ENCODE results near the gene TSEN34.

The TSEN34 gene

GRCh38 chr19:54168174-54168917 lies 22.8 kb upstream of the TSEN34 start (continued):
- TF ChIP-seq ZNF404 (tag by site-specific recombination; IDR thresholded peaks at IDR 0.05) (no peak), PRDM1 (tag by site-specific recombination; IDR thresholded peaks at IDR 0.05) (peak; percentile 89), ZBTB11 (tag by site-specific recombination; conservative IDR thresholded peaks at IDR 0.05; ENCODE audit: low read depth) (0 out of 2 replicates have a peak, but pooled peaks have one; percentile 12), EGR2 (tag by site-specific recombination; IDR thresholded peaks at IDR 0.05; ENCODE audit: low read depth) (peak; percentile 57; the same call in 1 of the 2 replicates), ZNF510 (tag by site-specific recombination; IDR thresholded peaks at IDR 0.05; ENCODE audit: insufficient replicate concordance) (no peak), TRIM28 (IDR thresholded peaks at IDR 0.05; ENCODE audit: borderline replicate concordance, low read length) (no peak), ZNF488 (tag by site-specific recombination; IDR thresholded peaks at IDR 0.05) (no peak), ZNF544 (tag by site-specific recombination; IDR thresholded peaks at IDR 0.05) (no peak), ZBTB17 (tag by site-specific recombination; IDR thresholded peaks at IDR 0.05) (no peak), SCRT2 (tag by site-specific recombination; IDR thresholded peaks at IDR 0.05) (peak; percentile 86), ZNF2 (tag by site-specific recombination; IDR thresholded peaks at IDR 0.05) (peak; percentile 40; the same call in 1 of the 2 replicates), ZBTB1 (tag by site-specific recombination; IDR thresholded peaks at IDR 0.05) (no peak), IKZF3 (tag by site-specific recombination; IDR thresholded peaks at IDR 0.05) (no peak), TSHZ1 (tag by site-specific recombination; IDR thresholded peaks at IDR 0.05; ENCODE audit: borderline replicate concordance) (no peak), ZBTB10 (tag by site-specific recombination; IDR thresholded peaks at IDR 0.05) (no peak), GFI1B (tag by site-specific recombination; IDR thresholded peaks at IDR 0.05) (no peak), ZSCAN5A (tag by site-specific recombination; IDR thresholded peaks at IDR 0.05) (no peak), ZFHX2 (tag by site-specific recombination; conservative IDR thresholded peaks at IDR 0.05) (peak; percentile 57), YY2 (tag by site-specific recombination; IDR thresholded peaks at IDR 0.05) (no peak), ZNF701 (tag by site-specific recombination; IDR thresholded peaks at IDR 0.05) (no peak), ZNF692 (tag by site-specific recombination; IDR thresholded peaks at IDR 0.05) (peak; percentile 28; the same call in 1 of the 2 replicates), ZNF10 (tag by site-specific recombination; IDR thresholded peaks at IDR 0.05) (no peak), ZNF645 (tag by site-specific recombination; IDR thresholded peaks at IDR 0.05) (no peak)

Measured in HEK293 (cell line).